Tibial artery (tissue), 4 donors: Measurements from ENCODE around the gene ACSL6.

ENCODE experiments used
- DNase-seq, 2 donors: peaks; one replicate each; pipeline ENCODE4 v3.0.0-alpha.2; 2019
- H3K27ac ChIP-seq, 2 donors: fragments of 200-600 bp; sonication (generic) in 1 of 2; 1 replicate in 1 of 2; 2 replicates in 1 of 2; pipeline ENCODE4 v1.5.1; 2018 to 2019; ENCODE audit warnings: mild to moderate bottlenecking in 1 of 2
- H3K27me3 ChIP-seq, 2 donors: fragments of 200-600 bp; sonication (generic) in 1 of 2; one replicate each; pipeline versions ENCODE4 v1.5.1 to v1.6.0; 2016 to 2019
- H3K36me3 ChIP-seq, 3 donors: fragments of 200-600 bp; sonication (generic) in 2 of 3; one replicate each; pipeline ENCODE4 v1.5.1; 2016 to 2019; ENCODE audit warnings: mild to moderate bottlenecking in 2 of 3
- H3K4me1 ChIP-seq, 4 donors: fragments of 200-600 bp; sonication (generic) in 2 of 4; 1 replicate in 3 of 4; 2 replicates in 1 of 4; pipeline ENCODE4 v1.5.1; 2016 to 2019
- H3K4me3 ChIP-seq, 2 donors: fragments of 200-600 bp; sonication (generic) in 1 of 2; 1 replicate in 1 of 2; 2 replicates in 1 of 2; pipeline ENCODE4 v1.5.1; 2018 to 2019; ENCODE audit warnings: mild to moderate bottlenecking in 2 of 2
- H3K9me3 ChIP-seq, 3 donors: fragments of 200-600 bp; sonication (generic) in 1 of 3; one replicate each; pipeline ENCODE4 v1.5.1; 2016 to 2019
- intact Hi-C: fragments of 100-400 bp; cut with DNase I; formaldehyde crosslinking; loops from one replicate; pipeline ENCODE4 v1.15.0; 2023; ENCODE audit warnings: low total_unique reads
- TF ChIP-seq, protein P1 (sequence below), 2 experiments: fragments of 200-600 bp in 1 of 2; fragments of 450-650 bp in 1 of 2; IDR thresholded peaks; one replicate each; pipeline ENCODE4 v1.5.1; 2017 to 2019; ENCODE audit warnings: antibody characterized with exemption in 2 of 2, mild to moderate bottlenecking in 1 of 2, moderate library complexity in 1 of 2

Gene ACSL6

DNA sequence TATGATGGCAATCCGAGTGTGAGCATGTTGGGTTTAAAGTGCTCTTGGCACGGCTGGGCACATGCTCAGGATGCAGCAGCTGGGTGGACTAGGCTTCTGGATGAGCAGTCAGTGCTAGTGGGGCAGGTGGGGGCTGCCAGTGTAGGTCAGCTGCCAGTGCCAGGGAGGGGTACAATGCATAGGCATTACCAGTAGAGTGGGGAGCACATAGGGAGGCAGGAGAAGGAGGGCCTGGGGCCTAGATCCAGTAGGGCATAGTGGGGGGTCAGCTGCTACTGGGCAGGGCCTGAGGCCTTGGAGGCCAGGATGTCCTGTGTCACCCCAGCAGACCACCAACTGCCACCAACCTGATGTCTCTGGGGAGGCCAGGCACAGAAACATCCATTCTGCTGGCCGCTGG is 24.2 kb downstream of the ACSL6 start:
- no peak for DNase-seq
- Histone ChIP-seq H3K4me3 (no peak overlapping the region), H3K36me3 (no peaks in the 10 kb centered on the region), H3K9me3 (no peaks in the 10 kb centered on the region), H3K4me1 (peaks cover 0 to 10% (median 4%) of the 10 kb centered on the region in 4 donors), H3K27ac (no peak overlapping the region), H3K27me3 (no peaks in the 10 kb centered on the region)
- TF ChIP-seq, protein P1, sequence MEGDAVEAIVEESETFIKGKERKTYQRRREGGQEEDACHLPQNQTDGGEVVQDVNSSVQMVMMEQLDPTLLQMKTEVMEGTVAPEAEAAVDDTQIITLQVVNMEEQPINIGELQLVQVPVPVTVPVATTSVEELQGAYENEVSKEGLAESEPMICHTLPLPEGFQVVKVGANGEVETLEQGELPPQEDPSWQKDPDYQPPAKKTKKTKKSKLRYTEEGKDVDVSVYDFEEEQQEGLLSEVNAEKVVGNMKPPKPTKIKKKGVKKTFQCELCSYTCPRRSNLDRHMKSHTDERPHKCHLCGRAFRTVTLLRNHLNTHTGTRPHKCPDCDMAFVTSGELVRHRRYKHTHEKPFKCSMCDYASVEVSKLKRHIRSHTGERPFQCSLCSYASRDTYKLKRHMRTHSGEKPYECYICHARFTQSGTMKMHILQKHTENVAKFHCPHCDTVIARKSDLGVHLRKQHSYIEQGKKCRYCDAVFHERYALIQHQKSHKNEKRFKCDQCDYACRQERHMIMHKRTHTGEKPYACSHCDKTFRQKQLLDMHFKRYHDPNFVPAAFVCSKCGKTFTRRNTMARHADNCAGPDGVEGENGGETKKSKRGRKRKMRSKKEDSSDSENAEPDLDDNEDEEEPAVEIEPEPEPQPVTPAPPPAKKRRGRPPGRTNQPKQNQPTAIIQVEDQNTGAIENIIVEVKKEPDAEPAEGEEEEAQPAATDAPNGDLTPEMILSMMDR (IDR thresholded peaks at IDR 0.05) = no peak
- intact Hi-C loops = no loop called here

DNA sequence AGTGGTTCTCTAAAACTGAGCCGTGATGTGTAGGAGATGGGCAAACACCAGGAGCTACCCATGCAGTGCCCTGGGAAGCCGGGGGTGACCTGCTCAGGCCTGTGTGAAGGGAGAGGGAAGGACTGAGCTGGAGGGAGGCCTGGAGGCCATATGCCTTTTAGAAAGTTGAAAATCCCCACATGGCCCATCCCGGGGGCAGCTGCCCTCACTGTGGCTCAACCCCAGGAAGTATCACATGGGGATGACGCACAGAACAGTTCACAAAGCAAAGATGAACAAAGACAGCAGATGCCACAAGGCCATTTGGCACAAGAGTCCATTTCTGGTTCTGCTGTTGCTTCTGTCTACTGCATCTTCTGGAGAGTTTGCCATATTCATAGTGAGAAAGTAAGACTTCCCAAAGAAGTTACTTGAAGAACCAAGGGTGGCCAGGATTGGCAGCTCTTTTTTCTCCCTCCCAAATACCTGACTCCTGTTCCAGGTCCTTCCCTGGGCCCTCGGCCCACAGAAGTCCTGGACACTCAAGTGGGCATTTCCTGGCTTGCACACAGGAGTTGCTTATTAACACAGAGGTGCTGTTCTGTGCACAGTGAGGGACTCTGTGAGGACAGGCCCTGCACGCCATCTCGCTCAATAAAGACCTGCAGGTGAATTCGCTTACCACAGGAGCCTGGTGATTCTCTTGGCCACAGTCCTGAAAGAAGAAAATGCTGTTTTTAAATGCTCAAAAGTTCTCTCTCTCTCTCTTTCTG is 25.1 kb downstream of the ACSL6 start:
- Histone ChIP-seq H3K4me1 (peaks cover 0 to 10% (median 4%) of the 10 kb centered on the region in 4 donors), H3K27ac (no peak overlapping the region), H3K9me3 (no peaks in the 10 kb centered on the region), H3K4me3 (no peak overlapping the region), H3K36me3 (no peaks in the 10 kb centered on the region), H3K27me3 (no peaks in the 10 kb centered on the region)
- intact Hi-C loops = no loop called here
- DNase-seq = no peak
- TF ChIP-seq, protein P1 (IDR thresholded peaks at IDR 0.05) = no peak

GRCh38 chr5:131984956-131985665 is 26.3 kb downstream of the ACSL6 start:
- TF ChIP-seq, protein P1 (IDR thresholded peaks at IDR 0.05) = no peak
- no peak overlapping the region for H3K27ac ChIP-seq
- no peaks in the 10 kb centered on the region for H3K9me3 ChIP-seq
- no peaks in the 10 kb centered on the region for H3K36me3 ChIP-seq
- no peaks in the 10 kb centered on the region for H3K27me3 ChIP-seq
- intact Hi-C loops = no loop called here
- H3K4me3 ChIP-seq = no peak overlapping the region
- peaks cover 0 to 10% (median 4%) of the 10 kb centered on the region in 4 donors for H3K4me1 ChIP-seq
- DNase-seq = no peak

- Histone ChIP-seq H3K4me3 (no peak overlapping the region), H3K9me3 (no peaks in the 10 kb centered on the region), H3K36me3 (no peaks in the 10 kb centered on the region), H3K4me1 (peaks cover 0 to 10% (median 4%) of the 10 kb centered on the region in 4 donors), H3K27me3 (no peaks in the 10 kb centered on the region), H3K27ac (no peak overlapping the region)
- intact Hi-C loops = no loop called here
- TF ChIP-seq, protein P1 (IDR thresholded peaks at IDR 0.05) = no peak
- no peak for DNase-seq
Measured at GRCh38 chr5:131983244-131983771, 28.1 kb downstream of the ACSL6 start.

DNA sequence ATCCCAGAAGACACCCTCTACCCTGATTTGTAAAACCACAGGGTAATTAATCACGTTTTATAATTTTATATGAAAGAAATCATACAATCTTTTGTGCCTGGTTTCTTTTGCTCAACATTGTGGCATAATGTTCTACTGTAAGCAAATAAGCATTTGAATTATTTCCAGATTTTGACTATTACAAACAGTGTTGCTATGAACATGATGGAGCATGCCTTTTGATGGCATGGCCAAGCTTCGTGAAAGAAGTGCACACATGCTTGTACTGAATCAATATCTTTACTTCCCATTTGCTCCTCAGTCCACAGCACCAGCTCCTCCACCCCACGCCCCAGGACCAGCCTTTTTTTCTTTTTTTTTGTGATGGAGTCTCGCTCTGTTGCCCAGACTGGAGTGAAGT is 29.9 kb downstream of the ACSL6 start:
- Histone ChIP-seq H3K27ac (no peak overlapping the region), H3K27me3 (no peaks in the 10 kb centered on the region), H3K4me3 (no peak overlapping the region), H3K36me3 (no peaks in the 10 kb centered on the region), H3K9me3 (no peaks in the 10 kb centered on the region), H3K4me1 (peaks cover 0 to 10% (median 4%) of the 10 kb centered on the region in 4 donors)
- TF ChIP-seq, protein P1 (IDR thresholded peaks at IDR 0.05) = no peak
- DNase-seq = no peak
- intact Hi-C loops = no loop called here
